Measurements from ENCODE around the gene FARP1. TPM values are rescaled to one million over a fixed set of nuclear protein-coding genes. Genes with fewer than 3 reads are reported as not detected.

The FARP1 gene
- total RNA-seq, 1 donor from 2014 or later = 357 TPM

GRCh38 chr13:98203646-98204326 lies 60.9 kb downstream of the FARP1 start:
- Mint-ChIP-seq H3K9me3 (ENCODE audit: unreplicated experiment) (peaks cover 15% of the 10 kb centered on the region), H3K27me3 (ENCODE audit: unreplicated experiment) (no peaks in the 10 kb centered on the region), H3K27ac (ENCODE audit: unreplicated experiment) (peak overlapping the region; percentile 76), H3K4me3 (ENCODE audit: unreplicated experiment) (peak overlapping the region; percentile 19), H3K4me1 (ENCODE audit: unreplicated experiment) (peaks cover 71% of the 10 kb centered on the region), H3K36me3 (ENCODE audit: unreplicated experiment) (peaks cover 38% of the 10 kb centered on the region)
- DNase-seq (ENCODE audit: extremely low spot score, unreplicated experiment) = no peak
- no peak for TF ChIP-seq CTCF (IDR thresholded peaks at IDR 0.05)

GRCh38 chr13:98204546-98204945 lies 61.7 kb downstream of the FARP1 start:
- H3K9me3 Mint-ChIP-seq (ENCODE audit: unreplicated experiment) = peaks cover 15% of the 10 kb centered on the region
- H3K4me1 Mint-ChIP-seq (ENCODE audit: unreplicated experiment) = peaks cover 71% of the 10 kb centered on the region
- peaks cover 35% of the 10 kb centered on the region for H3K36me3 Mint-ChIP-seq (ENCODE audit: unreplicated experiment)
- H3K27me3 Mint-ChIP-seq (ENCODE audit: unreplicated experiment) = no peaks in the 10 kb centered on the region
- DNase-seq (ENCODE audit: extremely low spot score, unreplicated experiment) = no peak
- peak overlapping the region; percentile 76 for H3K27ac Mint-ChIP-seq (ENCODE audit: unreplicated experiment)
- TF ChIP-seq CTCF (IDR thresholded peaks at IDR 0.05) = no peak
- no peak overlapping the region for H3K4me3 Mint-ChIP-seq (ENCODE audit: unreplicated experiment)

- Mint-ChIP-seq H3K36me3 (ENCODE audit: unreplicated experiment) (peaks cover 26% of the 10 kb centered on the region), H3K27ac (ENCODE audit: unreplicated experiment) (peak overlapping the region; percentile 74), H3K4me1 (ENCODE audit: unreplicated experiment) (peaks cover 69% of the 10 kb centered on the region), H3K4me3 (ENCODE audit: unreplicated experiment) (no peak overlapping the region), H3K27me3 (ENCODE audit: unreplicated experiment) (no peaks in the 10 kb centered on the region), H3K9me3 (ENCODE audit: unreplicated experiment) (peaks cover 15% of the 10 kb centered on the region)
- TF ChIP-seq CTCF (IDR thresholded peaks at IDR 0.05) = no peak
- DNase-seq (ENCODE audit: extremely low spot score, unreplicated experiment) = no peak
These were observed 64.1 kb downstream of the FARP1 start for GRCh38 chr13:98206946-98207345.

- H3K4me1 Mint-ChIP-seq (ENCODE audit: unreplicated experiment) = peaks cover 68% of the 10 kb centered on the region
- H3K4me3 Mint-ChIP-seq (ENCODE audit: unreplicated experiment) = no peak overlapping the region
- H3K9me3 Mint-ChIP-seq (ENCODE audit: unreplicated experiment) = peaks cover 15% of the 10 kb centered on the region
- no peak for DNase-seq (ENCODE audit: extremely low spot score, unreplicated experiment)
- peaks cover 22% of the 10 kb centered on the region for H3K36me3 Mint-ChIP-seq (ENCODE audit: unreplicated experiment)
- no peaks in the 10 kb centered on the region for H3K27me3 Mint-ChIP-seq (ENCODE audit: unreplicated experiment)
- no peak for TF ChIP-seq CTCF (IDR thresholded peaks at IDR 0.05)
- peak overlapping the region; percentile 74 for H3K27ac Mint-ChIP-seq (ENCODE audit: unreplicated experiment)
These were observed 64.5 kb downstream of the FARP1 start for GRCh38 chr13:98207416-98207815.

- Mint-ChIP-seq H3K4me1 (ENCODE audit: unreplicated experiment) (peaks cover 68% of the 10 kb centered on the region), H3K27me3 (ENCODE audit: unreplicated experiment) (no peaks in the 10 kb centered on the region), H3K36me3 (ENCODE audit: unreplicated experiment) (peaks cover 24% of the 10 kb centered on the region), H3K27ac (ENCODE audit: unreplicated experiment) (peak overlapping the region; percentile 80), H3K9me3 (ENCODE audit: unreplicated experiment) (peaks cover 15% of the 10 kb centered on the region), H3K4me3 (ENCODE audit: unreplicated experiment) (no peak overlapping the region)
- no peak for DNase-seq (ENCODE audit: extremely low spot score, unreplicated experiment)
- TF ChIP-seq CTCF (IDR thresholded peaks at IDR 0.05) = no peak
These were observed 65.7 kb downstream of the FARP1 start for GRCh38 chr13:98208606-98209005.
